Urothelium cell line (cell line): ENCODE measurements around the gene ZNF697.
A peak's percentile ranks its signal among the peaks of the same experiment; 100 is the strongest.
"Not testable (repeated sequence)": the region's sequence is repeated elsewhere in the genome, so short reads cannot be mapped to it uniquely, and the experiment has no call there.

Source experiments
- DNase-seq: peaks from one replicate; pipeline ENCODE4 v3.0.0; 2011; ENCODE audit warnings: low spot score, mixed read lengths
- FAIRE-seq: peaks from 2 replicates; lab custom pipeline; 2011; peaks lifted over from hg19 to GRCh38; lab: Jason Lieb, UNC

ZNF697 gene

GRCh38 chr1:119605080-119605479 lies 43.0 kb downstream of the ZNF697 start:
- peak; percentile 42 for DNase-seq

GRCh38 chr1:119603695-119604094 lies 44.4 kb downstream of the ZNF697 start:
- DNase-seq = no peak
- FAIRE-seq = no peak

More at GRCh38 chr1:119605080-119605479, 43.0 kb downstream of the ZNF697 start:
- peak; percentile 50 for FAIRE-seq

GRCh38 chr1:119603241-119603640 lies 44.8 kb downstream of the ZNF697 start:
- FAIRE-seq, DNase-seq: not testable (repeated sequence)

GRCh38 chr1:119602789-119603188 lies 45.3 kb downstream of the ZNF697 start:
- FAIRE-seq = not testable (repeated sequence)

GRCh38 chr1:119602169-119602568 lies 45.9 kb downstream of the ZNF697 start:
- no peak for FAIRE-seq

More at GRCh38 chr1:119602789-119603188, 45.3 kb downstream of the ZNF697 start:
- not testable (repeated sequence) for DNase-seq

GRCh38 chr1:119600976-119601375 lies 47.1 kb downstream of the ZNF697 start:
- FAIRE-seq (no peak), DNase-seq (no peak)

More at GRCh38 chr1:119602169-119602568, 45.9 kb downstream of the ZNF697 start:
- no peak for DNase-seq

- DNase-seq (no peak), FAIRE-seq (no peak)
Measured at GRCh38 chr1:119600561-119600960, 47.5 kb downstream of the ZNF697 start.

- DNase-seq = no peak
- no peak for FAIRE-seq
Measured at GRCh38 chr1:119595606-119596005, 52.5 kb downstream of the ZNF697 start.

GRCh38 chr1:119595168-119595567 lies 52.9 kb downstream of the ZNF697 start:
- FAIRE-seq (no peak), DNase-seq (no peak)

GRCh38 chr1:119594376-119594775 lies 53.7 kb downstream of the ZNF697 start:
- DNase-seq (no peak), FAIRE-seq (no peak)

- no peak for DNase-seq
- no peak for FAIRE-seq
Measured at GRCh38 chr1:119593805-119594204, 54.3 kb downstream of the ZNF697 start.

GRCh38 chr1:119590393-119590792 lies 57.7 kb downstream of the ZNF697 start:
- DNase-seq (no peak), FAIRE-seq (no peak)

GRCh38 chr1:119588621-119589020 lies 59.4 kb downstream of the ZNF697 start:
- FAIRE-seq (no peak), DNase-seq (no peak)

- DNase-seq (peak; percentile 86), FAIRE-seq (peak; percentile 59)
Measured at GRCh38 chr1:119587341-119587740, 60.7 kb downstream of the ZNF697 start.

- DNase-seq, FAIRE-seq: not testable (repeated sequence)
Measured at GRCh38 chr1:119585801-119586200, 62.3 kb downstream of the ZNF697 start.

- DNase-seq = peak; percentile 63
- no peak for FAIRE-seq
Measured at GRCh38 chr1:119582801-119583200, 65.3 kb downstream of the ZNF697 start.

- FAIRE-seq, DNase-seq: not testable (repeated sequence)
Measured at GRCh38 chr1:119581076-119581475, 67.0 kb downstream of the ZNF697 start.

GRCh38 chr1:119573886-119574285 lies 74.2 kb downstream of the ZNF697 start:
- FAIRE-seq (no peak), DNase-seq (no peak)

GRCh38 chr1:119569930-119570622 lies 78.0 kb downstream of the ZNF697 start:
- not testable (repeated sequence) for FAIRE-seq, DNase-seq
